Caco-2 (cell line): ENCODE measurements around the gene GALNTL6. TPM values are rescaled to one million over a fixed set of nuclear protein-coding genes. Genes with fewer than 3 reads are reported as not detected.

ENCODE experiments used
- BruUV-seq: library from RNA; stranded (reverse); fragments of 400-500 nt; replicated peaks from 2 replicates; lab custom pipeline; 2021; lab: Mats Ljungman, UMichigan
- CTCF ChIA-PET: fragments of 300-600 bp; sonication (Branson Sonifier 250); formaldehyde crosslinking; loops from one replicate; lab custom pipeline; 2022; ENCODE audit warnings: antibody characterized with exemption; lab: Charles Lee
- POLR2A ChIA-PET: fragments of 300-600 bp; sonication (Branson Sonifier 250); formaldehyde crosslinking; loops from one replicate; lab custom pipeline; 2022; ENCODE audit warnings: antibody characterized with exemption; lab: Charles Lee
- DNase-seq, 2 experiments: peaks; one replicate each; pipeline versions ENCODE4 v3.0.0 to v3.0.0-alpha.2; 2020 to 2022
- H3K27me3 ChIP-seq: replicated peaks from 2 replicates; pipeline ENCODE4 v1.6.0; 2011; ENCODE audit warnings: low read length; ENCODE audit not compliant: control insufficient read depth, insufficient read depth
- H3K36me3 ChIP-seq: 2 replicates; pipeline ENCODE4 v1.5.1; 2011; ENCODE audit warnings: low read length; ENCODE audit not compliant: control insufficient read depth, insufficient read depth
- H3K4me1 ChIP-seq: fragments of 250-450 bp; sonication (Bioruptor Pico); 2 replicates; pipeline ENCODE4 v1.5.1; 2020; ENCODE audit warnings: mild to moderate bottlenecking
- H3K4me3 ChIP-seq: 2 replicates; pipeline ENCODE4 v1.5.1; 2011; ENCODE audit warnings: low read depth, mild to moderate bottlenecking, control low read depth, low read length
- H3K9me3 ChIP-seq: fragments of 250-450 bp; sonication (Bioruptor Pico); 2 replicates; pipeline ENCODE4 v1.5.1; 2020; ENCODE audit warnings: mild to moderate bottlenecking, moderate library complexity
- H3K27ac Mint-ChIP-seq: one replicate; pipeline ENCODE4 v1.8.0; 2022; ENCODE audit warnings: mixed read lengths; ENCODE audit not compliant: unreplicated experiment
- H3K27me3 Mint-ChIP-seq: one replicate; pipeline ENCODE4 v1.8.0; 2022; ENCODE audit warnings: mixed read lengths; ENCODE audit not compliant: insufficient read depth, unreplicated experiment
- H3K36me3 Mint-ChIP-seq: one replicate; pipeline ENCODE4 v1.8.0; 2022; ENCODE audit warnings: mild to moderate bottlenecking, mixed read lengths; ENCODE audit not compliant: insufficient read depth, unreplicated experiment
- H3K4me1 Mint-ChIP-seq: one replicate; pipeline ENCODE4 v1.8.0; 2022; ENCODE audit warnings: low read depth, mixed read lengths; ENCODE audit not compliant: unreplicated experiment
- H3K4me3 Mint-ChIP-seq: one replicate; pipeline ENCODE4 v1.8.0; 2022; ENCODE audit warnings: mild to moderate bottlenecking, moderate library complexity, mixed read lengths; ENCODE audit not compliant: unreplicated experiment
- H3K9me3 Mint-ChIP-seq: one replicate; pipeline ENCODE4 v1.8.0; 2022; ENCODE audit warnings: mixed read lengths; ENCODE audit not compliant: unreplicated experiment
- intact Hi-C: fragments of 100-400 bp; cut with micrococcal nuclease; formaldehyde crosslinking; loops from one replicate; pipeline ENCODE4 v1.10.0; 2022; ENCODE audit not compliant: unreplicated experiment
- total RNA-seq: library from RNA; stranded (reverse); gene quantifications from 2 replicates; pipeline ENCODE4 v1.2.3, GENCODE V29; 2022
- TF ChIP-seq, protein P1 (sequence below), 2 experiments: fragments of 200-600 bp in 1 of 2; IDR thresholded peaks; 1 replicate in 1 of 2; 2 replicates in 1 of 2; pipeline versions ENCODE4 v1.5.1 to v1.8.0; 2011 to 2022; ENCODE audit warnings: antibody characterized with exemption in 1 of 2, control low read depth in 1 of 2, inconsistent platforms in 1 of 2, low read depth in 1 of 2, low read length in 1 of 2, mild to moderate bottlenecking in 1 of 2, moderate library complexity in 1 of 2; ENCODE audit not compliant: insufficient read depth in 1 of 2, severe bottlenecking in 1 of 2, unreplicated experiment in 1 of 2

Gene GALNTL6
- total RNA-seq, 1 experiment from 2014 or later, result not detected

DNA sequence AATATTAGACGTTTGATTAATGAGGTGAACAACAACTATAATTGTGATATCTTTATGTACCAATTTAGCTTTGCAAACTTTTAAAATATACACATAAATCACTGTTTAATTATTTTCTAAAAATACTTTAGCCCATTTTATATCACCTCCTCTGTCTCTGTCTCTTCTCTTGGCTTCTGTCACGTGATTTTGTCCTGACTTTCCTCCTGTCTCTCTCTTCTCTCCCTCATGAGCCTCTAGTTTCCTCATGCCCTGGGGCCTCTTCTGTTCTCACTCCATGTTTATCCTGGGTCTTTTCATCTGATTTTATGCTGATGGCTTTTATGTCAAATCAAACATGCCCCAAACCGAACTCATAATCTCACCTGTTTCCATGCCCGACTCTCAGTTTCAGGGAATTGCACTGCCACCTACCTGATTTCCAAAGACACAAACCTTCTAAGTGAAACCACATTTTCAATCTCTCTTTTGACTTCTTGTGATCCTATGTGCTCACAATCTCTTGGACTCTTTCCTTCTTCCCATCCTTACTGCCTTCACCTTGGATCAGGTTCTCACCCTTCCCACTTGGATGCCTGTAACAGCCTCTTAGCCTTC, 1052.4 kb downstream of the GALNTL6 start:
- Mint-ChIP-seq H3K9me3 (peaks cover 22% of the 10 kb centered on the region), H3K27me3 (peaks cover 2% of the 10 kb centered on the region), H3K4me3 (no peak overlapping the region), H3K27ac (no peak overlapping the region), H3K4me1 (peaks cover 7% of the 10 kb centered on the region), H3K36me3 (no peaks in the 10 kb centered on the region)
- TF ChIP-seq, protein P1, sequence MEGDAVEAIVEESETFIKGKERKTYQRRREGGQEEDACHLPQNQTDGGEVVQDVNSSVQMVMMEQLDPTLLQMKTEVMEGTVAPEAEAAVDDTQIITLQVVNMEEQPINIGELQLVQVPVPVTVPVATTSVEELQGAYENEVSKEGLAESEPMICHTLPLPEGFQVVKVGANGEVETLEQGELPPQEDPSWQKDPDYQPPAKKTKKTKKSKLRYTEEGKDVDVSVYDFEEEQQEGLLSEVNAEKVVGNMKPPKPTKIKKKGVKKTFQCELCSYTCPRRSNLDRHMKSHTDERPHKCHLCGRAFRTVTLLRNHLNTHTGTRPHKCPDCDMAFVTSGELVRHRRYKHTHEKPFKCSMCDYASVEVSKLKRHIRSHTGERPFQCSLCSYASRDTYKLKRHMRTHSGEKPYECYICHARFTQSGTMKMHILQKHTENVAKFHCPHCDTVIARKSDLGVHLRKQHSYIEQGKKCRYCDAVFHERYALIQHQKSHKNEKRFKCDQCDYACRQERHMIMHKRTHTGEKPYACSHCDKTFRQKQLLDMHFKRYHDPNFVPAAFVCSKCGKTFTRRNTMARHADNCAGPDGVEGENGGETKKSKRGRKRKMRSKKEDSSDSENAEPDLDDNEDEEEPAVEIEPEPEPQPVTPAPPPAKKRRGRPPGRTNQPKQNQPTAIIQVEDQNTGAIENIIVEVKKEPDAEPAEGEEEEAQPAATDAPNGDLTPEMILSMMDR (IDR thresholded peaks at IDR 0.05; ENCODE audit: insufficient read depth in 1 of 2, low read depth in 1 of 2, low read length in 1 of 2, severe bottlenecking in 1 of 2, unreplicated experiment in 1 of 2), result no peak
- Histone ChIP-seq H3K4me3 (no peak overlapping the region), H3K36me3 (no peaks in the 10 kb centered on the region; the same call in 1 of the 2 replicates), H3K27me3 (no peaks in the 10 kb centered on the region), H3K4me1 (no peaks in the 10 kb centered on the region), H3K9me3 (no peaks in the 10 kb centered on the region)
- no TSS peak for BruUV-seq
- intact Hi-C loops, result no loop called here
- CTCF ChIA-PET, result no interaction called here
- POLR2A ChIA-PET, result no interaction called here
- no peak for DNase-seq

DNA sequence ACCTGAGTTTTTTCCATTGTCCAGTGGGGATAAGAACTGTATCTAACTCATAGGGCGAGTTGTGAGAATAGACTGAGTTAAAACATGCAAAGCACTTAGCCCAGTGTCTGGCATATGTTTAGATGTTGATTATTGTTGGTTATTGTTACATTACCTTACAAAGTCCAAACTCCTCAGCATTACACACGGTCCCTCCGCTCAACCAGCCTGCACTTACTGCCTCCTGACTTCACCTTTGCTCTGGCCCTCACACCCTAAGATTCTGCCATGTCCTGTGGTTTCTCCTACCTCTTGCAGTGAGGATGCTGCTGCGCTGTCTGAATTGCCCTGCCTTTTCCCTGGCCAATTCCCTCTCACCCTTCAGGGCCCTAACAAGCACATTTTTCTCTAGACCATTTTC, 1053.2 kb downstream of the GALNTL6 start:
- Histone ChIP-seq H3K9me3 (no peaks in the 10 kb centered on the region), H3K4me3 (no peak overlapping the region), H3K4me1 (no peaks in the 10 kb centered on the region), H3K36me3 (no peaks in the 10 kb centered on the region; the same call in 1 of the 2 replicates), H3K27me3 (no peaks in the 10 kb centered on the region)
- Mint-ChIP-seq H3K4me3 (no peak overlapping the region), H3K27ac (no peak overlapping the region), H3K36me3 (no peaks in the 10 kb centered on the region), H3K9me3 (peaks cover 22% of the 10 kb centered on the region), H3K27me3 (peaks cover 2% of the 10 kb centered on the region), H3K4me1 (peaks cover 7% of the 10 kb centered on the region)
- BruUV-seq, result no TSS peak
- ChIA-PET POLR2A (no interaction called here), CTCF (no interaction called here)
- TF ChIP-seq, protein P1 (IDR thresholded peaks at IDR 0.05; ENCODE audit: insufficient read depth in 1 of 2, low read depth in 1 of 2, low read length in 1 of 2, severe bottlenecking in 1 of 2, unreplicated experiment in 1 of 2), result no peak
- intact Hi-C loops, result no loop called here
- no peak for DNase-seq

DNA sequence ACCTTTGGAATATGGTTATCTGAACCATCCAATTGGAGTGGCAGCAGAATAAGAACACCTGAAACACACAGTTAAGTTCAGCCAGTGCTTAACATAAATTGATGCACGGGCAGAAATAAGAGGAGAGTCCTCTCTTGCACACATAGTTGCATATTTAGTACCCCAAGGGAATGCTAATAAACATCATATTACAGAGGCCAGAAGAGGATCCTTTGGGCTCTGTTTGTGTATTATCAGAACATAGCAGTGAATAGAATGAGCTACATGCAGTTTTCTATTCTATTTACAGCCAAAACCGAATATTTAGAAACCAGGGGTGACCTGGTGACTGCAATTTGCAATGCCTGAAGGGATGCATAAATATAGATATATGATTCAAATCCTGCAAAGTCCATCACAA, 1054.6 kb downstream of the GALNTL6 start:
- no TSS peak for BruUV-seq
- intact Hi-C loops, result no loop called here

More for the DNA sequence above, 1054.6 kb downstream of the GALNTL6 start:
- no peaks in the 10 kb centered on the region for H3K9me3 ChIP-seq
- Mint-ChIP-seq H3K36me3 (no peaks in the 10 kb centered on the region), H3K4me3 (no peak overlapping the region), H3K9me3 (peaks cover 17% of the 10 kb centered on the region), H3K27ac (no peak overlapping the region), H3K27me3 (peaks cover 2% of the 10 kb centered on the region), H3K4me1 (peaks cover 7% of the 10 kb centered on the region)
- H3K4me3 ChIP-seq, result no peak overlapping the region
- ChIA-PET POLR2A (no interaction called here), CTCF (no interaction called here)
- no peaks in the 10 kb centered on the region; the same call in 1 of the 2 replicates for H3K36me3 ChIP-seq
- TF ChIP-seq, protein P1 (IDR thresholded peaks at IDR 0.05; ENCODE audit: insufficient read depth in 1 of 2, low read depth in 1 of 2, low read length in 1 of 2, severe bottlenecking in 1 of 2, unreplicated experiment in 1 of 2), result no peak
- no peaks in the 10 kb centered on the region for H3K4me1 ChIP-seq
- DNase-seq, result no peak
- no peaks in the 10 kb centered on the region for H3K27me3 ChIP-seq
